Hematopoietic multipotent progenitor cell treated with erythropoietin and hydrocortisone succinate and interleukin-3 and kit ligand, for 15 days (in vitro differentiated cells): Measurements from ENCODE around the gene ORC1.

Source experiments
- DNase-seq: peaks from one replicate; pipeline ENCODE4 v3.0.0-alpha.2; 2015; ENCODE audit warnings: low spot score

ORC1 gene

DNA sequence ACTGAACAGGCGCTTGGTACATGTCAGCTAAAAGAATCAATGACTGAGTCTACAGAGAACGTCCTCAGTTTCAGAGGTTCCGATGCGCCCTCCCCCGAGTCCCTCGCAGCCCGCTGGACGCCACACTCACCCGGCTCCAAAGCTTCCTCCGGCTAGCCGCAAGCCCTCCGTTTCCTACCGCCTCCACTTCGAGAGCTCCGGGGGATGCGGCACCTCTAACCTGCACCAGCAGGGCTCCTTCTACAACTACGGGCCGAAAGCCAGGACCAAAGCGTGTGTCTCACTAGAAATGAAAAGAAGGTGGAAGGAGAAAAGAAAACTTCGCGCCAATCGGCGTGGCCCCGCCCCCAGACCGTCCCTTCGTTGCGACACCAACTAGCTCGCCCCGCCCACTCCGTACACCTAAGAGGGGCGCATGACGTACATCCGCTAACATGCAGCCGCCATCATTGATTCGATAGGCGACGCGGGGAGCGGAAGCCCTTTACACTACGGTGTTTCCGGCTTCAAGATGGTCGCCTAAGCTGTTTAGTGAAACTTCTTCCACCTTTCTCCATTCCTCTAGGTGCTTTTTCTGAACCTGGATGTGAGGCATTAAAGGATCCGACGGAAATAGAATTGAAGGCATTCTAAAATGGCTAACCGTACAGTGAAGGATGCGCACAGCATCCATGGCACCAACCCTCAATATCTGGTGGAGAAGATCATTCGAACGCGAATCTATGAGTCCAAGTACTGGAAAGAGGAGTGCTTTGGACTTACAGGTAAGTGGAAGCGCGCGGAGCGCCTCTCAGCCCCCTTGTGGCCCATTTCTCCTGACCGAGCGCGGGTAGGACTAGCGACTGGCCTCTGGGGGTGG lies at the start of gene ORC1, which contains the start of gene PRPF38A:
Gene ORC1, minus strand, starts transcription at position 308 of the 859 bp plus-strand sequence. CDS start 2,200 bp downstream, outside the sequence.
Gene PRPF38A, plus strand, starts transcription at position 487 of the 859 bp plus-strand sequence. Its CDS starts 148 bp downstream, at position 635.
- peak; percentile 99 for DNase-seq

DNA sequence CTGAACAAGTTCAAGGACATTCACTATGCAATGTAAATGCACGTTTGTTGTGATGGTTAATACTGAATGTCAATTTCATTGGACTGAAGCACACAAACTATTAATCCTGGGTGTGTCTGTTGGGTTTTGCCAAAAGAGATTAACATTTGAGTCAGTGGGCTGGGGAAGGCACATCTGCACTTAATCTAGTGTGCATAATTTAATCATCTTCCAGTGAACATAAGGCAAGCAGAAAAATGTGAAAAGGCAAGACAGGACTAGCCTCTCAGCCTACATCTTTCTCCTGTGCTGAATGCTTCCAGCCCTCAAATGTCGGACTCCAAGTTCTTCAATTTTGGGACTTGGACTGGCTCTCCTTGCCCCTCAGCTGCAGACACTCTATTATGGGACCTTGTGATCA lies 40.2 kb upstream of the ORC1 start:
- no peak for DNase-seq

DNA sequence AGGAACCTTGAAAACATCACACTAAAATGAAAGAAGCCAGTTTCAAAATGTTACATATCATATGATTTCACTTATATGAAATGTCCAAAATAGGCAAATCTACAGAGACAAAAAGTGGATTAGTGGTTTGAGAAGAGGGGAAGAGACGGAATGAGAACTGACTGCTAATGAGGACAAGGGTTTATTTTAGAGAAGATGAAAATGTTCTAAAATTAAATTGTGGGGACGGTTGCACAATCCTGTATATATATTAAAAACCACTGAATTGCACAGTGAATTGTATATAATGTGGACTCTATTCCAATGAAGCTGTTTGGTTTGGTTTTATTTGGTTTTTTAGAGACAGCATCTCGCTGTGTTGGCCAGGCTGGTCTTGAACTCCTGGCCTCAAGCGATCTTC lies 35.8 kb upstream of the ORC1 start:
- DNase-seq: no peak

DNA sequence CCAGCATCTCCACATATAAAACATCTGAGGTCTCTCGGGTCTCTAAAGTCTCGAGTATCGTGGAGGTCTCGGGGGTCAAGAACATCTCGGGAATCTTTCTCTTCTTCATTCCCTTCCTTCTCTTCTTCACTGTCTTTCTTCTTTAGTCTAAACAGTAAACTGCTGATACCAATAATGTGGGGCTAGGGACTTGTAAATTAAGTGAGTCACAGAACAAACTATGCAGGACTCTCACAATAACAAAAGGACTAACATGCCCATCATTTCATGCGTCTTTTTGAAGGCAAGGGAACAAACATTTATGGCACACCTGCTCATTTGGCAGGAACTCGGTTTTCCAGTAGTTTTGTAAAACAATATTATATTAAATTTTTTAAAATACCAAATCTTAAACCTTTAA lies 32.6 kb upstream of the ORC1 start:
- no peak for DNase-seq

DNA sequence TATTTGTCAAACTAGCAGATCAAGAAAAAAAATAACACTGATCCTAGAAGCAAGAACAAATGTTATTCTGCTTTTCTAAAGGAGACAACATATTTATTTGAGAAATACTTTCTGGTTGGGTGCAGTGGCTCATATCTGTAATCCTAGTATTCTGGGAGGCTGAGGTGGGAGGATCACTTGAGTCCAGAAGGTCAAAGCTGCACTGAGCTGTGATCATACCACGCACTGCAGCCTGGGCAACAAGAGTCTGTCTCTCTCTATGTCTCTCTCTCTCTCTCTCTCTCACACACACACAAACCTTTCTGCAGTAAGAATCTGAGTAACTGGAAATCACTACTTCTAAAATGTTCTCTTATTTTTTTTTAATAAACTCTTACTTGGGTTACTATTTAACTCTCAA lies 31.4 kb upstream of the ORC1 start:
- no peak for DNase-seq

DNA sequence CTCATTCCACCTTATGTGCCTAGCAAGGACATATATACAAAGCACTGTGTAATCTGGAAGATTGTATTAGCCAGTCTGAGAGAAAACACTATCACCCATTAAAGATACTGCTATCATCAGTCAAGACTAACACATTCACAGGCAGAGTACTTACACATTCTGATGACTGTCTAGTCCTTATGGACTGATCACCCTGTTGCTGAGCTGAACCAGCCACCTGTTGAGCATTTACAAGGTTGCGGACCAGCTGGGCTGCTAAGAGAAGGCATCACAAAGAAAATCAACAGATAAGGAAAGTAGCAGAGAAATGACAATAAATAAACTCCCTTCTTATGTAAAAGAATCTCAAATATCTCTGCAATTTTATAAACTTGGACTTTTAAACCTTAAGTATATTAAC lies 31.0 kb upstream of the ORC1 start:
- DNase-seq: no peak

DNA sequence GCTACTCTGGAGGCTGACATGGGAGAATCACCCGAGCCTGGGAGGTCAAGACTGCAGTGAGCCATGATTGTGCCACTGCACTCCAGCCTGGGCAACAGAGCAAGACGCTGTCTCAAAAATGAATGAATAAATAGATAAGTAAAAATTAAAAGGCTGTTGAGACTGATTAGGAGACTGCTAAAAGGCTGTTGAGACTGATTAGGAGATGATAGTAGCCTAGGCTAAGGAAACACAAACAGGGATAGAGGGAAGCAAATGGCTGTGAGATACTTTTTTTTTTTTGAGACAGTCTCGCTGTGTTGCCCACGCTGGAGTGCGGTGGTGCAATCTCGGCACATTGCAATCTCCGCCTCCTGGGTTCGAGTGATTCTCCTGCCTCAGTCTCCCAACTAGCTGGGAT lies 28.6 kb upstream of the ORC1 start:
- DNase-seq: no peak

DNA sequence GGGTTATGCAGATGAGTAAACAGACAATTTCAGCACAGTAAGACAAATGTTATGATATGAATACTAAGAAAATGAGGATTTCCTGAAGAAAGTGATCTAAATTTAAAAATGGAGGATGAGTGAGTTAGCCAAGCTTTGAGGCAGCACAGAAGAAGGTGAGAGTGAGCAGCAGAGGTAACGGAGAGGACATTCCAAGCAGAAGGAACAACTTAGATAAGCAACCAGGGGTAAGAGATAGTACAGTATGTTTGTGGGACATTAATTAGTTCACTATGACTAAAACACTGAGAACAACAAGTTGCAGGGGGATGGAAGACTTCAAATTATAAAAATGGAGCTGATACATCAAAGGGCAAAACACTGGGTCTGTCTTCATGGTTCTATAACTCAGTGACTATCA lies 22.9 kb upstream of the ORC1 start:
- DNase-seq: no peak

DNA sequence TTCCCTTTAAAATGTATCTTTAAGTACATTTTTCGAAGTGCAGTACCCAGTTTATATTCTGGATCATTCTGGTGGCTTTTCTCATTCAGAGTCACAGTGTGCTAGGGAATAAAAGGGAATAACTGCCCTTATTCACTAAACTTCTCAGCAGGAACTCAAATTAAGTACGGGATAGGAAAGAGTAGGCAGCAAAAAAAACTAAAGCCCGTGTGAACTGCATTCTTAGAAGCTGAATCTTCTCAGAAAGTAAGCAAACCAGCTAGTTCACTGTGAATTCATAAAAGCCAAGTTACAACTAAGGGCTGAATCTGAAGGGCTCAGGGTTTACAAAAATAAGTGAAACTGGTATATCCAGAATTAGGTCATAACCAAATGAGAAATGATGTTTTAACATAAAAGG lies 22.1 kb upstream of the ORC1 start:
- DNase-seq: no peak

DNA sequence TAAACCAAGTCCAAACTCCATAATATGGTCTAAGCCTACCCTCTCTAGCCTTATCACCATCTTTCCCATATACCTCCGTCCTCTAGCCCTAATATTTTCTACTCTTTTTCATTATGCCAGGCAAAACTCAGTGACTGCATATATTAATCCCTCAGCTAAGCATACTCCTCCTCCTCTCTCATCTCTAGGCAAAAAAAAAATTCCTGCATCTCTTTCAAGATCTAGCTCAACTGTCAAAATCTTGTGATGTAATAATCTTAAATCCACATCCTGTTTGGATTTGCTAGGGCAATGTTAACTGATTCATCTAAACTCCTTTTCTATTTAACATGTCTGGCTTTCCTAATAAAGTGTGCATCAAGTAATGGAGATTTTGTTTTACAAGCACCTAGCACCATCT lies 20.6 kb upstream of the ORC1 start:
- DNase-seq: no peak

DNA sequence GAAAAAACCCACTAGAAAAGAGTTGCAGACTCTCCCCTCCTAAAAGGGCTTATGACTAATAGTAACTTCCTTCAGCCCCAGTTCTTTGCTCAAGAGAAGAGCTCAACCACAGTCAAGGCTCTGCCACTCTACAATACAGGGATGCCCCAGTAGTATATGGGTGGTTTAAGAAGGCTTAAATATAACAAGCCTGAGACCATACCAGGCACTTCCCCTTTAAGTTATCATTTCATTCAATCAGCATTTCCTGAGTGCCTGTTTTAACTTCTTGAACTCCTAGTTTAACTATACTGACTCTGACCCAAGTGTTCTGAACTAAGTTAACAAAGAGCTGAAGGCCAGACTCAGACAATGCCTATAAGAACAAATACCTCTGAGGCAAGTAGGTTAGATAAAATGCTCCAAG lies 20.0 kb upstream of the ORC1 start:
- DNase-seq: no peak

DNA sequence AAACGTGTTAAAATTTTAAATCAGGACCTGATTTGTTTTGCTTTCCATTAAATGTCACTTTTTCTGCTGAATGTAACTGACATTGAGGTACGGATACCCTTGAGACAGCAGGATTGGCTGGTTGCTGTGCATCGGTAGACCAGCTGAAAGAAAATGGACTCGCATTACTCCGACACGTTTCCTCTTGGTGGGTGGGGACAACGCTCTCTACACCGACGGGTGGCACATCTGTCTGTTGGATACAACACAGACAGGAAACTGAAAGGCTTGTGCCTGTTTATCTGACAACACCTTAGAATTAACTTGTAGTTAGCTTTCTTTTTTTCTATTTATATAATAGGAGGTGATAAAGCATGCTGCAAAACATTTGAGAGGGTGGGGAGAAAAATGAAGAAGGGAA lies 19.5 kb upstream of the ORC1 start:
- DNase-seq: no peak

DNA sequence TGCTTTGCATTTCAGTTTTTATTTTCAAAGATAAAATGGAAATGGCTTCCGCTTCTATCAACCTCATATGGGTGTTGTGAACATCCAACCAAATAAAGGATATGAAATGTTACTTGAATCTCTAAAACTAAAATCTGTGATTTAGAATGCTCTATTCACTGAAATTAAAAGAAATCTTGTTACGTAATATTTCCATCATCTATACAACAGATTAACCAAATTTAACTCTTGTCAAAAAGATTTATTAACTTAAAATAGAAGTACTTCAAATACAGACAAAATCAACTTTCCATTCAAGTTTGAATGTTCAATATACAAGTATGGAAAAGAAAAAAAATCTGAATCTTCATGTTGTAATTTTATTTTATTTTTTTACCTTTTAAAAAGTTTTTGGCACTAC lies 18.8 kb upstream of the ORC1 start:
- no peak for DNase-seq

DNA sequence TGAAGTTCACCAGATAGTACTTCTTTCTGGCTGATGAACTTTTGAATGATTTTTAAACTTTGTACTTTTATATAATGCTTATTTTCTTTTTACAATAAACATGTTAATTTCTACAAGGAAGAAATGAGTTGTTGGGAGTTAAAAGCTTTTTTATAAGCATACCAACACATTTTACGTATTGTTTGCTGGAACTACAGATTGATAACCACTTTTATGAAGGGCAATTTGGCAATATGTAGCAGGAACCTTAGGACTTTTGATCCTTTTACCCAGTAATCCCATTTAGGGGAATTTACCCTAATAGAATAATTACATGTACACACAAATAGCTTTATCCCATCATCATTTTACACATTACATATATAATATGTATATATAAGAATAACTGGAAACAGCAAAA lies 16.5 kb upstream of the ORC1 start:
- DNase-seq: no peak

DNA sequence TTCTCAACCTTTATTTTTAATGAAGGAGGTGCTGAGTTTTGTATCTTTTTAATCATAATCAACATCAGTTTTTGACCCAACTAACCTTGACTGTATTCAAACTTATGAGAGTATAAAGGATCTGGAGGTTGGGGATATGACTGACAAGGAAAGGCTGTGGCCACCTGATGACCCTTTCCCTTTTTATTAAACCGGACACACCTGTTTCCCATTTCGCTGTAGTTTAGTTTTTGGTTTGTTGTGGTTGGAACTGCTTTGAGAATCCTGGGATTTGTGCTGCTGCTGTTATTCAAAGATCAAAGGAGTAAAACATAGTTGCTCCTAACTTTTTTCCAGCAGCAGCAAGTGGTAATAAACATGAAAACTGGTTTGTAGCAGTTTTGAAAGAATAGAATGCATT lies 12.6 kb upstream of the ORC1 start:
- no peak for DNase-seq

DNA sequence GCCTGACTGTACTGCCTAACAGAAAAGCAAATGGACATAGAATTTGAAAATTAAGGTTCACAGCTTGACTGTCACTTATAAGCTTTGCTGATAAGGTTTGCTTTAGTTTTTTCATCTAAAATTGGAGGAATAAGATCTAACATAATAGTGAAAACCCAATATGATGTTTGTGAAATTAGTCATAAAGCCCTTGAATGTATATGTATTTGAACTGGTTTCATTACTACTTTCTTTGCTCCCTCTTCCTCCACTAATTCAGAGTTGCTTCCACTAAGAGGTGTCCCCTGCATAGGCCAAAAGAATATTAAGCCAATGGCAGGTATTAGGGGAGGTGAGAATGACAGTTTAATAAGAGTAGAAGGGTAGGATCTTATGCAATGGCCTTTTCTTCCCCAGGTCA lies 10.7 kb upstream of the ORC1 start:
- DNase-seq: no peak

DNA sequence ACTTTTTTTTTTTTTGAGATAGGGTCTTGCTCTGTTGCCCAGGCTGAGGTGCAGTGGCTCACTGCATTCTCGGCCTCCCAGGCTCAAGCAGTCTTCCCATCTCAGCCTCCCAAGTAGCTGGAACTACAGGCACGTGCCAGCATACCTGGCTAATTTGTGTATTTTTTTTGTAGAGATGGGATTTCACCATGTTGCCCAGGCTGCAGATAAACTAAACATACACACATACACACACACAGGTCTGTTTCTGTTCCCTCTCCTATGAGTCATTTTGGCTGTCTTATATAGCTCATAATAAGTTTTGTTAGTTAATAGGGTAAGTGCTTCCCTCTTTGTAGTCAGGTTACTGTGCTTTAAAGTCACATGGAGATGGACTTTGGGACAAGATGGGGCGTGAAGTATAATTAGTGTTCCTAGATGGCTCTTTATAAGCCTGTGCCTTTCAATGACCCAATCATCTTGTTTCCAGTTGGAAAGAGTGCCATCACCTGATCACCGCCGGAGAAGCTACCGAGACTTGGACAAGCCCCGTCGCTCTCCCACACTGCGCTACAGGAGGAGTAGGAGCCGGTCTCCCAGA lies 9.3 kb upstream of the ORC1 start:
- DNase-seq: no peak

DNA sequence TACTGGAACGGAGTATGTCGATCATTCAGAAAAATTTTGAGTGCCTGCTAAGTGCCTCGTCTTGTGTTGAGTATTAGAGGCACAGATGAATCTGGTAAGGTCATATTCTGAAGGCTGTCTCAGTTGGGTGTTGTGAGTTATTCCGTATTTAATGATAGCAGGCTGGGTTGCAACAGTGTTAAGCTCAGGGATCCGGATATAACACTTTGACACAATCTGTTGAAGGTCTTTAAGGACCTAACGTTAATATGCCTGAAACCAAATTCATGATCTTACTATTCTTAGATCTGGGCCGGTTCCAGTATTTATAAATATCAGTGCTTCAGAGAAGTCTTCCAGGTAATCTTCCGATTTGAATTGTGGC lies 734 bp upstream of the ORC1 start:
- peak; percentile 12 for DNase-seq

DNA sequence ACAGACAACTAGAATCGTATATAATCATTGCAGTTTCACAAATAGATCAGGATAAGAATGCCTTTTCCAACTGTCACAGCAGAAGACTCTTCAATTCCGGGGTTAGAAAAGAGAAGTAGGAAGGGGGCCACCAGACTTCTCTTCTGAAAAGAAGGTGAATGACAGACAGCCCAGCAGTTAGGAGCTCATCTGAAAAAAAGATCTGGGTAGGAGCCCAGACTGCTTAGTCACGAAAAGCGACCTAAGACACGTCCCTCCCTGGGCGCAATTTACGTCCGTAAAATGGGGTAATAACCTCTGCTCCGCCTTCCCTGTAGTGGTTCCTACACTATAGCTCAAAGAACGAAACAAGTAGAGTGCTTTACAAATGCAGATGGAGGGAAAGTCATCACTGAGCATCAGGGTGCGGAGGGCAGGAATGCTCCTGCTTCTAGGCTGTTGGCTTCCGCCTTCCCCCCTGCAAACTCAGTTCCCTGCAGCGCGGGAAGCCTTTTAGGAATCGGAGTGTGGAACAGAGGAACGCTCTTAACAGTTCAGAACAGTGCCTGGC lies 582 bp downstream of the ORC1 start:
- peak; percentile 86 for DNase-seq

DNA sequence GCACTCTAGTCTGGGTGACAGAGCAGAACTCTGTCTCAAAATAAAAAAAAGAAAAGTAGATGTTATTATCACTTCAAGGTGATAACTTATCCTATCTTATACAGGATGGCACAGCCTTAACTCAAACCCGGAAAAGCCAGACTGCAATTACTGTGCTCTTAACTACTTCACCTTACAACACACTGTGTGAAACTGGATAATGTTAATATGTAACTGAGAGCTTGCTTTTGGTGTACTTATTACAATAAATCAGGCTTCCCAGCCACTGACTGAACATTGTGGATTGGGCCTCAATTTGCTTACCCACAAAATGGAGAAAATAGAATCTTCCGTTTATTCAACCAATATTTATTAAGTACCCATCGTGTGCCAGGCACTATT lies 1.4 kb downstream of the ORC1 start:
- no peak for DNase-seq

DNA sequence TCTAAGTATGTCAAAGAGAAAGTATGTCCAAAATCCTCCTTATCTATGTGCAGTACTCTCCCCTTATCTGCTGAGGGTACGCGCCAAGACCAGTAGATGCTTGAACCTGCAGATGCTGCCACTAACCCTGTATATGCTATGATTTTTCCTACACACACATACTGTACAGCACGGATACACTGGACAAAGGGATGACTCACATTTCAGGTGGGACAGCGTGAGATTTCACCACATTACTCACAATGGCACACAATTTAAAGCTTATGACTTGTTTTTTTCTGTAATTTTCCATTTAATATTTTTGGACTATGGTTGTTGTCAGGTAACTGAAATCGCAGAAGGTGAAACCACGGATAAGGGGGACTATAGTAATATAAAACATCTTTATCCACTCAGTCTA lies 4.1 kb downstream of the ORC1 start:
- DNase-seq: no peak

DNA sequence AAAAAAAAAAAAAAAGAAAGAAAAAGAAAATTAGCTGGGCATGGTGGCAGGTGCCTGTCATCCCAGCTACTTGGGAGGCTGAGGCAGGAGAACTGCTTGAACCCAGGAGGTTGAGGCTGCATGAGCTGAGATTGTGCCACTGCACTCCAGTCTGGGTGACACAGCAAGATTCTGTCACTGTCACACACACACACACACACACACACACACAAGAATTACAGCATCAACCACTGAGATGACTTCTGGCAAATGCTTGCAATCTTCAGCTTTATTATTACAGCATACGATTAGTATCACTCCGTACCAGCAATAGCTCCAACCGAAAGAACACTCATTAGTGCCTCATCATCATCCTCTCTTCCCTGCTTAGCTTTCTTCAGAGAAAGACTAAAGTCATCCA lies 4.6 kb downstream of the ORC1 start:
- no peak for DNase-seq

DNA sequence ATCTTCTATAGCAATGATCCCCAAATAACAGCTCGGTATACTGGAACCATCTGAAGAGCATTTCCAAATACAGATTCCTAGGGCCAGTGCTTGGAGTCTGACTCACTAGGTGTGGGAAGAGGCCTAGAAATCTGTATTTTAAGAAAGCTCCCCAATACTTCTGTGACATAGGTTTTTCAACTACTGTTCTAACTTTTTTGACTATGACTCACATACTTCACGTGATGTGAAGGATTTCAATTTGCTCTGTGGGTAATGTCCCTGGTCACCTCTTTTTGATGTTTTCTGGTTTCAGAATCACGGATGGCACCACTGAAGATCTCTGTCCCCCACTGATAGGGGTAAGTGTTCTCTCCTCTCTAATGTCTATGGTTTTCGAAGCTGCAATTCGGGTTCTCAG lies 11.0 kb downstream of the ORC1 start:
- DNase-seq: no peak

DNA sequence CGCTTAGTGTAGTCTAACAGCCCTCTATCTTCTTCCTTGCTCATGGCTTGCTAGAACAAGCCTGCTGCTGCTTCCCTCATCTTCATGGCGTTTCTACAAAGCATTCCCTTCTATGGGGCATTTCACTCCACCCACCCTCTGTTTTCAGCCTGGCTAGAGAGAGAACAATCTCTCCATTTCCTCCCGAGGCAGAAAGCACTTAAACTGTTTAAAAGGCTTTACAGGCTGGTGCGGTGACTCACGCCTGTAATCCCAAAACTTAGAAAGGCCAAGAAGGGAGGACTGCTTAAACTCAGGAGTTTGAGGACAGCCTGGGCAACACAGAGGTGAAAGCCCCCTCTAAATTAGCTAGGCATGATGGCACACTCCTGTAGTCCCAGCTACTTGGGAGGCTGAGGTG lies 17.8 kb downstream of the ORC1 start:
- no peak for DNase-seq
